ELR (cell line): Measurements from ENCODE around the gene HAVCR1.
"Not testable (repeated sequence)": the region's sequence is repeated elsewhere in the genome, so short reads cannot be mapped to it uniquely, and the experiment has no call there.

Experiments used
- DNase-seq: peaks from one replicate; pipeline ENCODE4 v3.0.0-alpha.2; 2015; ENCODE audit warnings: low read depth

The HAVCR1 gene

DNA sequence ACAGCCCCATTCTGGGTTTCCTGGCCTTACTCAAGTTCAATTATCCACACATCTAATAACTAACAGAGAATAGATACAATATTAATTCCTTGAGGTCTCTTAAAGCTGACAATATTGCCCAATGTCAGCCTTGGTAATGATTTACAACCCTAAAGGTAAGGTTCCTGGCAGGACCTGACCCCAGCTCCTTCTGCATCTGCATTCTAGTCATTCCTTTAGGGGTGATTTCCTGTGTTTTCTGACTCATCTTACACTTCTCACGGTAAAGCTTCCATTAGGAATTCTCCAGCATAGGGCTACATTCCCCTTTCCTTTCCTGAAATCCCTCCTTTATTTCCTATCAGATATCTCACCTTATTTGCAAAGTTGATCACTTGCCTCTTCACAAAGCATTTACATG is 9.3 kb downstream of the HAVCR1 start:
- DNase-seq, result peak; percentile 39

DNA sequence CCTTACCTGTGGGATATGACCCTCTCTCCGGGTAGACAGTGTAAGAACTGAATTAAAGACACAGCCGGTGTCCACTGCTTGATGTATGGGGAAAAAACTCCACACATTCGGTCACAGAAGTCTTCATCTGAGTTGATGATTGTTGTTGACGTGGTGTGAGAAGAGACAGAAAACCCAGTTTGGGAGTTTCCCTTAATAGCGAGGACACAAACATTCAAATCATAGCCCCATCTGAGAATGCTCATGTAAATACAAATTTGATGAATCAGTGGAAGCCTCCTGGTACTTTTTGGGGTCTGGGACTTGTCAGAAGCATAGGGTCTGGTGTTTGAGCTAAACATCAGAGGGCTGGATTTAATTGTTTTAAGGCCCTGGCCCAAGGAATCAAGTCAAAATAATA is 11.0 kb downstream of the HAVCR1 start:
- no peak for DNase-seq

DNA sequence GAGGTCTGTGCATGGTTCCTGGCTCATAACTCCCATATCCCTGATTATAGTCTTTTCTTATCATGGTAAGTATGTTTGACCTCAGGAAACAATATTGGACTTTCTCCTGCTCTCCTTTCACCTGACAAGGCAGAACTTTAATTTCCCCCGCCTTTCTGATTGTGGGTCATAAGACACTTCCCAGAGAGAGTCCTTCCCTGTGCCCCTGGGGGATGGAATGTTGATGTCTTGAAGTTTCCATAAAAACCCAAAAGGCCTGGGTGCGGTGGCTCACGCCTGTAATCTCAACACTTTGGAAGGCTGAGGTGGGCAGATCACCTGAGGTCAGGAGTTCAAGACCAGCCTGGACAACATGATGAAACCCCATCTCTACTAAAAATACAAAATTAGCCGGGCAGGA is 11.9 kb downstream of the HAVCR1 start:
- DNase-seq, result not testable (repeated sequence)

DNA sequence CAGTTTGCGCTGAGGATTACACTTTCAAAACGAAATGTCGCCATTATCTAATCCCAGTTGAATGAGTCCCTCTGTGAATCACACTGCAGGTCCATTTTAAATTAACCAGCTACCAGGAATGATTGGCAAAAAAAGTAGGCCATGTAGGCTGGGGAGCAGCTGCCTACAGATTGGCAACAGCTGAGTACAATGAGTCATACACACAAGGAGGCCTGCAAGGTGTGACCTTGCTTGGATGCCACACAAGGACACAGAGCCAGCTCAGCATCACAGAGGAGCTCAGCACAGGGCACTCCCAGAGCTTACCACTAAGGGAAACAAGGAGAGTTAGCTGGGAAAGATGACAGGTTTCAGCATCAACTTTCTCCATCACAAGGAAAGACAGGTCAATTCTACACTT is 12.9 kb downstream of the HAVCR1 start:
- DNase-seq, result no peak

DNA sequence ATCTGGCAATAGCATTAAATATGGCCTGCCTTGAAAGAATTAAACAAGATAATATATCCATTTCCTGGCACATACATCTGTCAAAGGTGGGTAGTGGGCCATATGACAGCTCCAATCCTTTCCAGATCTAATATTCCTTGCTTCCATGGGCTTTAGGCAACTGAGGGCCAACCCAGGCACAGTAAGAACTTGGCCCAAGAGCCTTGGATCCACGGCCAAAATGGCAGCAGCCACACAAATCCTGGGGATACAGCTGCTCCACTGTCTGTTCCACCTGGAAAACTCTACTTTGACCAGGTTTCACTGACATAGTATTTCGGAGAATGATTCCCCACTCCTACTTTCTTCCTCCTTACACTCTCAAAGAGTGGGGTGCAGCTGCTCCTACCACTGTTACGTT is 13.3 kb downstream of the HAVCR1 start:
- no peak for DNase-seq

DNA sequence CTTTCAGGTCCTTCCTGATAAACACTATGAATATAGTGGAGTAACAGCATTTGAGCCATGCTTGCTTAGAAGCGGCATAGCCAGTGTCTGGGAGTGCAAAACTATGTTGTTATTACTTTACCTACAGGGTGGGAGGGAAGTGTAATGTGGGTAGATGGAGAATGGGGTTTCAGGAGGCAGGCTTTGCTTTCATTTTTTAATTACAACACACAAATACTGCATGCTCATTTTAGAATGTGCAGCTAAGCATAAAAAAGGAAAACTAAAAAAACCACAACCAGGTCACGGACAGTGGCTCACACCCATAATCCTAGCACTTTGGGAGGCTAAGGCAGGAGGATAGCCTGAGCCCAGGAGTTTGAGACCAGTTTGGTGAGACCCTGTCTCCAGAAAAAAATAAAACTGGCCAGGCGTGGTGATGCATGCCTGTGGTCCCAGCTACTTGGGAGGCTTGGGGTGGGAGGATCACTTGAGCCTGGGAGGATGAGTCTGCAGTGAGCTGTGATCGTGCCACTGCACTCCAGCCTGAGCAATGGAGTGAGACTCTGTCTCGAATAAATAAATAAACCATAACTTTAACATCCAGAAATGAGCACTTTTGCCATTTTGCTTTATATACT is 20.2 kb downstream of the HAVCR1 start:
- DNase-seq, result no peak

DNA sequence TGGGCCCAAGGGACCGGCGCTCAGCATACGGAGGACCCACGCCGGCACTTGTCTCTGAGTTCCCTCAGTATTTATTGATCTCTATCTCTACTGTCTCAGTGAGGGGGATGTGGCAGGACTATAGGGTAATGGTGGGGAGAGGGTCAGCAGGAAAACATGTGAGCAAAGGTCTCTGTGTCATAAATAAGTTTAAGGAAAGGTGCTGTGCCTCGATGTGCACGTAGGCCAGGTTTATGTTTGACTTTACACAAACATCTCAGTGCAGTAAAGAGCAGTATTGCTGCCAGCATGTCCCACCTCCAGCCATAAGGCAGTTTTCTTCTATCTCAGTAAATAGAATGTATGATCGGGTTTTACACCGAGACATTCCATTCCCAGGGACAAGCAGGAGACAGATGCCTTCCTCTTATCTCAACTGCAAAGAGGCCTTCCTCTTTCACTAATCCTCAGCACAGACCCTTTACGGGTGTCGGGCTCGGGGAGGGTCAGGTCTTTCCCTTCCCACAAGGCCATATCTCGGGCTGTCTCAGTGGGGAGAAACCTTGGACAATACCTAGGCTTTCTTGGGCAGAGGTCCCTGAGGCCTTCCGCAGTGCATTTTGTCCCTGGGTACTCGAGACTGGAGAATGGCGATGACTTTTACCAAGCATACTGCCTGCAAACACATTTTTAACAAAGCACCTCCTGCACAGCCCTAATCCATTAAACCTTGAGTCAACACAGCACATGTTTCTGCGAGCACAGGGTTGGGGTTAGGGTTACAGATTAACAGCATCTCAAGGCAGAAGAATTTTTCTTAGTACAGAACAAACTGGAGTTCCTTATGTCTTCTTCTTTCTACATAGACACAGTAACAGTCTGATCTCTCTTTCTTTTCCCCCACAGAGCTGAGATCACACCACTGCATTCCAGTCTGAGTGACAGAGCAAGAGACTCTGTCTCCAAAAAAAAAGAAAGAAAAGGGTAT is 24.5 kb downstream of the HAVCR1 start:
- DNase-seq, result not testable (repeated sequence)

DNA sequence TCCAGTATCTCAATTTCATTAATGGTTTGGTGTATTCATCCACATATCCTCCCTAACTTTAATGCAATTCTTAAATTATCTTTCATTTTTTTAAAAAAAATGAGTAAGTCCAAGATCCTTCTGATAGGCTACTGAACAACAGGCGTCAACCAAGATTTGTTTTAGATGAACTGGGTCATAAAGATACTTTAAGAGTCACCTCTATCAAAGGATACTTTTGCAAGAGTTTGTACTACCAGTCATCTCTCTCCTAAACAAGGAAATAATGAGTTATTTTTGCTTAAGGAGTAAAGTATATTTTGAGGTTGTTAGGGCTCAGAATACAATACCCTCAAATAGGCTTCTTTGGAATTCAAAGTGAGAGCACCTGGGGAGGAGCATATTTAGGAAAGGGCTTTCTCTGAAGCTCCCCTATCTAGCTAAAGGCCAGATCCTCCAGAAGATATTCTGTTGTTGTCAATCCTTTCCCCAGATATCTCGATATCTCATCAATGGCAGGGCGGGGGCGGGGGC is 25.8 kb downstream of the HAVCR1 start:
- no peak for DNase-seq

DNA sequence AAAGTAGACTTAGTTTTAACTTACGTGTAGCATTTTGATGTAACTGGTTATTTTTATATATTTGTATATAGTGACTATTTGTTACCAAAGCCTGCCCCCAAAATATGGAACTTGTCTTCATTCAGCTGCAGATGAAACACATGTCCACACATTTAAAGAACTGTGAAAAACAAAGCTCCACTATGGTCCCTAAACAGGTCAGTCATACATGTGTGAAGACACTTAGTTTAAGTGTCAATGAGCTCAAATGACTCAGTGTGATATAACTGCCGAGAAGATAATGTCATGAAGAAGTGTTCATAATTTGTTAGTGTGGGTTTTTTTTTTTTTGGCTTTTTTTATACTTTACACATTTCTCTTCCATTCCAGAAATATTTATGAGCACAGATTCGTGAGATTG is 28.2 kb downstream of the HAVCR1 start:
- DNase-seq, result no peak

DNA sequence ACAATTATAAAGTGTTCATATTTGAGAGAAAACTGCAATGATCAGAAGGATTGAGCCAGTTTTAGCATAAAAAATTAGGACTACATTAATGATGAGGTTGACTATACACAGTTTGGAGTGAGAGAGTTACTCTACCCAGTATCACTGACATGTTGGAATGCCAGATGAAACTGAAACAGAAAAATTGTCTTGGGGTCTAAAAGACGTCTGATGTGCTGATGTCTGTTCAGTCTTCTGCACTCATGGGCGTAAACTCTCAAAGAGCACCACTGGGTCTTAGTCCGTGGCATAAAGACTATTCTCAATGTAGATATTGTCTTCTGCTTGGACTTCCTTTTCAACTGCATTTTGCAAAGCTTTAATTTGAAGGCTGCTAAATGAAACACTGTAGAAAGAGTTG is 29.5 kb downstream of the HAVCR1 start:
- no peak for DNase-seq

DNA sequence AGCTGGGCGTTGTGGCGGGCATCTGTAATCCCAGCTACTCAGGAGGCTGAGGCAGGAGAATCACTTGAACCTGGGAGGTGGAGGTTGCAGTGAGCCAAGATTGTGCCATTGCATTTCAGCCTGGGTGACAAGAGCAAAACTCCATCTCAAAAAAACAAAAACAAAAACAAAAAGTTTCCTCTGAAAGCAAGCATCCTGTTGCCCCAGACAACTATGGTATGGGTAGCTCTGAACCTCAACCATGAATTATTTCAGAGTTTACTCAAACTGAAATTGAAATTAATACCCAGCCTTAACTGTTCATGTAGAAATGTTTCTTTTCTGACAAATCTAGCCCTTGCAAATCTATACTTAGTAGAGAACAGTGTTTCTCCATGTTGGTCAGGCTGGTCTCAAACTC is 31.3 kb downstream of the HAVCR1 start:
- DNase-seq, result not testable (repeated sequence)

DNA sequence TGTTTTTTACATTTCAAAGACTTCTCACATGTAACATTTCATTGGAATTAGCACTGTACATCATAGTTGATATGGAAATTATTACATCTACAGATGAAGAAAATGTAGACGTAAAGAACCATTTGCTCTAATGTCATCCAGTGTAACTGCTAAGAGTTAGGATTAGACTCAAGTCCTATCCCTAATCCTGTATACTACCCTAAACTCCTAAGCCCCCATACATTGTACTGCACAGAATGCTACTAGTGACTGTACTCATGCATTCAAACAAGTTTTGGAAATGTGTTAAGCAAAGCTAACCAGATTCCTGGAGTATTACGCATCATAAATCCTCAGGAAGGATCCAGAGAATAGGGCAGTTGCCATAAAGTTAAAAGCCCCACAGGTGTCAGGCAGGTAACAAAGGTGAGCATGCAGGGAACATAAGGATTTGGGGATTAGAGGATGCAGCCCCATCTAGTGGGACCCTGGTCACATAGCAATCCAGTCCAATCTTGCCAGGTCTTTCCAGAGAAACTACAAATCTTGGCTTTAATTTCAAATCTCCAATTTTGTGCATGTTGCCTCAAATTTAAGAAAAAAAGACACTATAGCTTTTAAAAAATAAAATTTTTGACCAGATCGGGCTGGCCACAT is 32.0 kb downstream of the HAVCR1 start:
- DNase-seq, result no peak

DNA sequence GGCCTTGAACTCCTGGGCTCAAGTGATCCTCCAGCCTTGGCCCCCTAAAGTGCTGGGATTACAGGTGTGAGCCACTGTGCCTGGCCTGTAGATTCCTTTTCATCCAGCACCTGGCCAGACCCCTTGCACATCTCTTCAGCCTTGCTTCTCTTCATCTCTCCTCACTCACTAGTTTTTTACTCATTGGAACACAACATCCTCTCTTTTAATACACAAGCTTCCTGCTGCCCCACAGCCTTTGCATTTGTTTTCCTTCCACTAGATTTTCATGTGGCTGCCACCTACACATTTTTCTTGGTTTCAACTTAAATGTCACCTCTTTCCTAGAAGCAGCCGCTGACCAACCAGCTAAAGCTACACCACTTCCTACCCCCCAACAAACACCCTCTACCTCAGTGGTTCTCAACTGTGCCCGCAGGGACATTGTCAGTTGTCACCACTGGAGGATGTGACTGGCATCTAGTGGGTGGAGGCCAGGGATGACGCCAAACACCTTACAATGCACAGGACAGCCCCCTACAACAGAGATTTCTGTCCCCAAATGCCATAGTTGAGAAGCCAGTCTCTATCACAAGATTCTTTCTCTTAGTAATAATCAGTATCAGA is 33.7 kb downstream of the HAVCR1 start:
- no peak for DNase-seq

DNA sequence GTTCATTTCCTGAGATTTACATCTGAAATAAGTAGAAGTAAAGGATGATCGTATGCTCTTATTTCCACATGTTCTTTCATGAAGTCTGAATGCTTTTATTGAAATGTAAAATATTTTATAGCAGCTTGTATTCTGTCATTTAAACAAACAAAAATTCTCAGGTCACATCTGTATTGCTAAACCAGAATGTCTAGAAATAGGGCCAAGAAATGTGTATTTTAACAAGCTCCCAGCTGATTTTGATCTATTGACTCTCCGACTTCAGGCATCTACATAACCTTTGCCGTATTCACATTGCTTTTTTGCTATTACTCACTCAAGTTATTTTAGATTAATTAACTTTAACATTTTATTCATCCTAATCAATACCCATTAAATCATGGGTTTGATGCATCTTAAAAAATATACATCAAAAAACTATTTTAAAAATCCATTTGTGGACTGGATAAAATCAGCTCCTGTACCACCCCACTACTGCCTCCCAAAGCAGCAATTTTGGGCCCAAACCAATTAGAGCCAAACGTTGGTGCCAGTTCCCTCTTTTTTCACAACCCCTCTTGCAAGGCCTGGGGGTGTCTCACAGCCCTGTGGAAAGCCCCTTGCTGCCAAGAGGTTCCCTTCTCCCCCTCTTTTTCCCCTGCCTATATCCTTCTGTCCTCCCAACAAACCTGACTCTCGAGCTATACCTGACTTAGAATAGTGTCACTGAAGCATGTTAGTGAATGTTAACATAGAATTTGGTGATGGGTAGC is 34.5 kb downstream of the HAVCR1 start:
- no peak for DNase-seq

DNA sequence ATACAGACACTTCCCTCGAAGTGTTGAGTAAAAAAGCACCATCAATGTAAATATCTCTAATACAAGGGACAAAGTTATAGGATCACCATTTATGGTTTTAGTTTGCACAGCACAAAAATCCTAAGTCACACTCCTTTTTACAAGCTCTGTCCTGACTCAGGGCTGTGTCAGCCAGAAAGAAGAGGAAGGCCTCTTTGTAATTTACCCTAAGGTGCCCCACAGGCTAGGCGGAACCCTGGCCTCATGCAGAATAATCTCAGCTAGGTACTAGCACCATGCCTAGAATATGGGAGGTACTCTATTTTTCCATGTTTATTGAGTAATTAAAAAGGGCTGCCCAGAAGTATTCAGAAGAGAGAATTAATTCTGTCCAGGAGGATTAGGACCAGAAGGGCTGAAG is 36.9 kb downstream of the HAVCR1 start:
- DNase-seq, result no peak

DNA sequence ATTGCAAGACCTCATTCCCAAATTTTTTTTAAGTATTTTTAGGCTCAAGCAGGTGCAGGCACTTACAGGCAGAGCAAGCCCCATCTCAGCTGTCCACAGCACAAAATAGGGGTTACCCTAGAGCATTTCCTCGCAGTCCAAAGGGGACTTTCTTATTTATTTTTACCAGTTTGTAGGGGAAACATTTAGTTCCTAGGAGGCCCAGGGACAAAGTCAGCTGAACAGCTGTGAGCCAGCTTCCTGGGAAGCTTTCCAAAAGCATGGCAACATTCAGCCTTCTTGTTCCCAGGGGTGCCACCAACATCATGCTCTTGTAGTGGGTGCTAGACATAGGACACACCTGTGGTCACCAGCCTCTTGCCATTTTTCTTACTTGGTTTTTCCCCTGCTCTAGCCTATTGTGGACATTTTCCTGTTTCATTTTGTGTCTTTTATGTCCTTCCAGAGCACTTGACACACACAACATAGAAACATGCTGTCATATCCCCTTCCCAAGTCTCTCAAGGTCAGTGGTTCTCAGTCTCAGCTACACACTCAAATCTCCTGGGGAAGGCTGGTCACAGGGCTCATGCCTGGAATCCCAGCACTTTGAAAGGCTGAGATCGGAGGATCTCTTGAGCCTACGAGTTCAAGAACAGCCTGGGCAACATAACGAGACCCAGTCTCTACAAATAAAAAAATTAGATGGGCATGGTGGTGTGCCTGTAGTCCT is 38.2 kb downstream of the HAVCR1 start:
- no peak for DNase-seq

DNA sequence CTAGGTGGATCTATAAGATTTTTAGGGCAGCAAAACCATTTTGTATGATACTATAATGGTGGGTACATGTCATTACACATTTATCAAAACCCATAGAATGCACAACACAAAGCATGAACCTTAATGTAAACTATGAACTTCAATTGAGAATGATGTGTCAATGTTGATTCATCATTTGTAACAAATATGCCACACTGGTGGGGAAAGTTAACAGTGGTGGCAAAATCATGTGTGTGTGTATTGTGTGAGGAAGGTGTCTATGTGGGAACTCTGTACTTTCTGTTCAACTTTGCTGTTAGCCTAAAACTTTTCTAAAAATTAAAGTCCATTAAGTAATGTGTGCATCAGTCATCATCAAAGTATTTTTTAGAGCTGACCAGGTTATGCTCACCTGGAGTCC is 38.9 kb downstream of the HAVCR1 start:
- no peak for DNase-seq

DNA sequence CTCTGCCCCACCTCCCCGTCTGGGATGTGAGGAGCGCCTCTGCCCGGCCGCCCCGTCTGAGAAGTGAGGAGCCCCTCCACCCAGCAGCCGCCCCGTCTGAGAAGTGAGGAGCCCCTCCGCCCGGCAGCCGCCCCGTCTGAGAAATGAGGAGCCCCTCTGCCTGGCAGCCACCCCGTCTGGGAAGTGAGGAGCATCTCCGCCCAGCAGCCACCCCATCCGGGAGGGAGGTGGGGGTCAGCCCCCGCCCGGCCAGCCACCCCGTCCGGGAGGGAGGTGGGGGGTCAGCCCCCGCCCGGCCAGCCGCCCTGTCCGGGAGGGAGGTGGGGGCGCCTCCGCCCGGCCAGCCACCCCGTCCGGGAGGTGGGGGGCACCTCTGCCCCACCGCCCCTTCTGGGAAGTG is 44.8 kb downstream of the HAVCR1 start:
- not testable (repeated sequence) for DNase-seq

DNA sequence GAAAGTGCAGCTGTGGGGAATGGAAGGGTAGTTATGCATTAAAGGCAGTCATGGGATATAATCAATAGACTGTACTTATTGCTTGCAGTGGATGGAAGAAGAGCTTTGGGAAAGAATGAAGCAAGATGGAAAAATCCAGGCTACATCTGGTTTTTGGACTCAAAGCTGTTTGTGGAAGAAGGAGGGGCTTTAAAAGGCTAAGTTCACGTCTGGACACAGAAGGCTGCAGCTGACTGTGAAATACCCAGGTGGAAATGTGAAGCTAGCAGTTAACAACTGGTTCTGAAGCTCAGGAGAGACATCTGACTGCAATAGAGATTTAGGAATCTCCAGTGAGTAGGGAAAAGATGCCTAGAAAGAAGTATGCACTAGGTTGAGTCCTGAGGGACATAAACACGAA is 52.7 kb downstream of the HAVCR1 start:
- no peak for DNase-seq

DNA sequence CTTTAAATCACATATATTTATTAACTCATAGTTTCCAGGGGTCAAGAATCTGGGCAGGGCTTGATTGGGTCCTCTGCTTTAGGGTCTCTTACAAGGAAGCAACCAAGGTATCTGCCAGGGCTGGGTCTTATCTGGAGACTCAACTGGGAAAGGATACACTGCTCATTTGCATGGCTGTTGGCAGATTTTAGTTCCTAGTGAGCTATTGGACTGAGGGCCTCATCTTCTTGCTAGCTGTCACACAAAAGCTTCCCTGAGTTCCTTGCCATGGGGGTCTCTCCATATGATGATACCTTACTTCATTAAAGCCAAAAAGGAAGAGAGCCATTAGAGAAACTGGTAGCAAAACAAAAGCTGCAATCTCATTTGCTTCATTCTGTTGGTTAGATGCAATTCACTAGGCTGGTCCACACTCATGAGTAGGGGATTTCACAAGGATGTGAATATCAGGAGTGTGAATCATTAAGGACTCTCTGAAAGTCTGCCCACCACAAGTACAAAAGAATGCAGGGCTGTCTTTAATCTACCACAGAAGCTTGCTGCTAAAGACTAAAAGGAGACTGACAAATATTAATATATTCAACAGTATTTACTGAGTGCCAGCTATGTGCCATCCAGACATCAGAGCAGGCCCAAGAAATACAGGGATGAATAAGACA is 53.9 kb downstream of the HAVCR1 start:
- DNase-seq, result no peak
